HK-2 (cell line): ENCODE measurements around the gene PLXNA2.

Experiments used
- DNase-seq: peaks from one replicate; pipeline ENCODE4 v3.0.0-alpha.2; 2018; ENCODE audit not compliant: unreplicated experiment

The PLXNA2 gene

DNA sequence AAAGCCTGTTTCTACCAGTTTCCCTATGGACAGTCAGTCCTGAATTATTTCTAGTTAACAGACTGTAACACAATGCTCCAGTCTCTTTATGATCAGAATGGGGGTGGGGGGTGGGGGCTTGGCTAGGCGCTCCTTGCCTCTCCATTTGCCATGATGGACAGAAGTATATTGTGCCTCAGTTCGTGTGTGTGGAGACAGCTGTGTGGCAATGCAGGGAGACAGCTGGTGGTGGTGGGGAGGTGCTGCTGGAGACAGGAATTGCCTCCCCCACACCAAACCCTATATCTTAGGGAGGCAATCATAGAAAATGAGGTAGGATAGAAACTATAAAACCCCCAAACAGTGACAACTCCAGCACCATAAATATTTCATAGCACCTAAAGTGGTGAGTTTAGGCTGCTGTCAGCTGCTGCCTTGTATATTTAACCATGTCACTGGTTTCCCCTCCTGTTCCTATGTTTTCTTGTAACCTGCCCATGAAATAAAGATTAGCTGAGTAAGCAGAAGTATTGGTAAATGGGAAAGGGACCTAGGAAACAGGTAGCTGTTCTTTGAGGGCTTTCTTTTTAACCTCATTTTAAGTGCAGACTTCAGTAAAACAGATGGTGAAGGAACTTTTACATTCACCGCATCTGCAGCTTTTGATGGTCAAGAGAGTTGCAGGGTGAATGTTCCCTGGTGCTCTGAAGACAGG lies 3.4 kb downstream of the PLXNA2 start:
- no peak for DNase-seq

- DNase-seq: no peak
Observed at GRCh38 chr1:208239473-208240381, 4.5 kb downstream of the PLXNA2 start.

DNA sequence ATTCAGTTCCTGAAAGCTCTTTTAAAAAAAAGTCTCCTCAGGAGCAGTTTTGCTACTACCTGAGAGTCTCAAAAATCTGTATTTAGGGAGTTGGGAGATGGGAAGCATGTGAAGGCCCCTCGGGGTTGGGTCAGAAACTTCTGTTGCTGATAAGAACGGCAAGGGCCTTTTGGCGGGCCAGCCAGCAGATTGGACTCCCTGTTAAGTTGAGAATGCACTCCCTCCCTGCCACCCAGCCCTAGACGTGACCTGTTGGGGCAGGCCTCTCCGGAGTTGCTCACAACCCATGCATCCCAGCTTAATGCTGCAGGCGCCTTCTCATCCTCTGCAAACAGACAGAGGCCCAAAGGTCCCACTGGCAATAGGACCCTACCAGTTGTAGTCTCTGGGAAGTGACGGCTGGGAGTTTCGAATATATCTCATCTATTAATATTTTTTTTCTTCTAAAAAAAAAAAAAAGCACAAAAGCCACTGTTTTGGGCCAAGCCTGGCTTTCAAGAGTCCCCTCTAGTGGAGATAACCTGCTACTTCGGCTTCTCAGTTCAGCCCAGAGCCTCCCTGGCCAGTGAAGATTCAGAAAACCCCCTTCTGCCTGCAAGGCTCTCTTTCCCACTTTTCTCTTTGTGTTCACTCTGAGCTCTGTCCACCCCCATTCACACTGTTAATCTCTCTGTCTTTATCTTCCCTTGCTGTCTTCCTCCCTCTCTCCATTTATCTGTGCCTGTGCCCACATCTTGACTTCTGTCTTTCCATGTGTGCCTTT lies 5.3 kb downstream of the PLXNA2 start:
- no peak for DNase-seq

GRCh38 chr1:208237241-208237640 lies 6.9 kb downstream of the PLXNA2 start:
- DNase-seq: no peak

GRCh38 chr1:208235982-208236761 lies 8.0 kb downstream of the PLXNA2 start:
- no peak for DNase-seq

- DNase-seq: no peak
Observed at GRCh38 chr1:208235356-208235981, 8.7 kb downstream of the PLXNA2 start.

- DNase-seq: no peak
Observed at GRCh38 chr1:208234721-208235120, 9.5 kb downstream of the PLXNA2 start.

- no peak for DNase-seq
Observed at GRCh38 chr1:208233978-208234377, 10.2 kb downstream of the PLXNA2 start.

GRCh38 chr1:208233546-208233945 lies 10.6 kb downstream of the PLXNA2 start:
- no peak for DNase-seq

- DNase-seq: no peak
Observed at GRCh38 chr1:208232662-208233038, 11.5 kb downstream of the PLXNA2 start.

DNA sequence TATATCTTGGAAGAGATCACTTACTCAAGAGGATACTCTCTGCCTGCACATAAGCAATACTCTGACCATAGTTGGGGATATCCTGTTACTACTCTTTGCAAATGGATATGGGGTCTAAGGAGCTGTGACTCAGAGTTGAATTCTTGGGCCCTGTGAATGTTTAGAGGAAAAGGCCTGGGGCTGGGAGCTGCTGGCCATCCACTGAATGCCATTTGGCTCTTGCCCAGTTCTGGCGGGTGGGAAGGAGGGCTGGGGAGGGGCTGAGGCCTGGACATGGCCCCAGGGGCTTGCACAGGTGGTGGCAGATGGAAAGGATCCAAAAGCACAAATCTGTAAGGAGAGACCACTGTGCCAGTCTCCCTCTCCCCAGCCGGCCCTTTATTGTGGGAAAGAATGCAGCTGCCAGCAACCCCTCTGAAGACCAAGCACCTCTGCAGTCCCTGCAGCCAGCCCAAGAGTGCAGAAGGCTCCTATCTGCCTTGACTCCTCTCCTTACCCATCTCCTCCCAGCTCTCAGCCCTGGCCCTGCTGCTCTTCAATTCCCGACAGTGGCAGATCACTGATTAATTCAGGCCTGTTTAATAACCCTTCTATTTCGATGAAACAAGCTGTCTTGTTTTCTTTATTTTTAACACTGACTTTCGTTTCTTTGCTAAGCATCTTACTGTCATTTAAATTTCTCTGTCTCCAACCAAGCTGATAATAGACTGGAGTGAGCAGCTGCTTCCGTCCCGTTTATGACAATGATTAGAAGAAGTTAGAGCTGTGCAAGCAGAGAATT lies 12.1 kb downstream of the PLXNA2 start:
- DNase-seq: no peak

DNA sequence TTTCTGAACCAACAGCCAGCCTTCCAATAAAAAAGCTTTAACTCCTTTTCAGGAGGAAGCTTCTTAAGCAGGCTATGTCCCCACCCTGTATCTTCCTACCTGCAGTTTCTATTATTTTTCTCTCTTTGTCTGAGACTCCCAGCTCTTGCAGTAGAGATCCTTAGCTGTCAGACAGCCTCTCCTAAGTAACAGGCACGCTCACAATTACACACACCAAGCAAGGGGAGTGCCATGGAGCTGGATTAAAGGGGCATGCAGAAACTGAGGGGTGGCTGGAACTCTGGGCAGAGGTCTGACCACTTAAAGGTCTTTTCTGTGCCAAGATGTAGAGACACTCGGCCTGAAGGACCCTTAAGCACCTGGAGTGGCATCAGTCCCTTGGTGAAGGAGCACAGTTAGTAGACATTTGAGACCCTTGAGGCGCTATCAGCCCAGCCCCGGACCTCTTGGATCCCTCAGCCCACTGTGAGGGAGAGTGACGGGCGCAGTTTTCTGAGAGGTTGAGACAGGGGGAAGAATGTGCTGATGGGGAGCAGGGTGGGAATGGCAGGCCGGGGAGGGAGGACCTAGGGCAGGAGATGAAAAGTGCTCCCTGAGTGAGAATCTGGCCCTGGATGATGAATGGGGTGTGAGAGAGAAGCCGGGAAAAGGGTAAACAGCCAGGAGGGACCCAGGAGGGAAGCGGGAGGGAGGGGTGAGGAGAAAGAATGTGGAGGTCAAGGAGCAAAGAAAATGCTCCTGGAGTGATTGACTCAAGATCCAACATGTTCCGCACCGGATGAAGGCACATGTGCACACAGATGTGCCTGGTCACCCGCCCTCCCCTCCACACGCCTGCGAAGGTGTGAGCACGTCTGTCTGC lies 13.3 kb downstream of the PLXNA2 start:
- no peak for DNase-seq

GRCh38 chr1:208228550-208228949 lies 15.6 kb downstream of the PLXNA2 start:
- no peak for DNase-seq

- DNase-seq: no peak
Observed at GRCh38 chr1:208228026-208228425, 16.2 kb downstream of the PLXNA2 start.

GRCh38 chr1:208227366-208227765 lies 16.8 kb downstream of the PLXNA2 start:
- no peak for DNase-seq

DNA sequence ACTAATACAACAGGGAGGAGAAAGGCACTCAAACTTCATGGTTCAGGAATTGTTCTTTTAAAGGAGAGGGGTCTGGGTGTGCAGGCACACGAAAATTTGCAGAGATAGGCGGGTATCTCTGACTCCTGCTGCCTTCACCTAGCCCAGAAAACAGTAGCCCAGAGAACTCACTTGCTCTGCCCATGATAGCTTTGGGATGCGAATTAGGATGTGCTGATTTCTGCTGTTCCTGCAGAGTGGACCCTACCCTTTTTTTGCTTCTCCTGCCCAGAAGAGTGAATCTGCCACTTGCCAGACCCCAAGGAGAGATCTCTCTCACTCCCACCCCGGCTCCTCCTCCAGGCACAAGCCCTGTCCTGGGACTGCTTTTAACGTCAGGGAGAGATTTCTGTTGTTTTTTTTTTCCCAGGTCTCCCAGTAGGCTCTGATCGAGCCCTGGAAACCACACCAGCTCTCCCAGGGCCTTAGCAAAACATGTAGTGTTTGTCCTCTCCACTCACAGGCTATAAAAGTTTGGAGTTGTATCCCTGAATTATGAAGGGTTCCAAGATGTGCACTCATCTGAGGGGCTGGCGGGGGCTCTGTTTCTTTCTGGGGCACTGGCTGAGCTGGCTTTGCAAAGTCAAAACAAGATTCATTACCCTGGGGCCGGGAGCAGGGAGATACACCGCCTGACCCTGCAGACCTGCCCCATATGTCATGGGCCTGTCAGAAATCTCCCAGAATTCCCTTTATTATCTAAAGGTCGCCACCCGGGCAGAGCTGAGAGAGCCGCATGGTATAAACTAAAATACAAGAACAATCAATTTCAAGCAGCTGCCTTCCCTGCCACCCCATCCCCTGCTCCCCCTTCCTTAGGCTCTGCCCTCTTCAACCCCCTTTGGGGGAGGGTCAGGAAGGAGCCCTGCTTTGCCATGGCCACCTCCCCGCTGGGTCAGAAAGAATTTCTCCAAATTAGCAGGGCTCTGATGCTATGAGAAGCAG lies 17.9 kb downstream of the PLXNA2 start:
- no peak for DNase-seq

GRCh38 chr1:208224192-208224713 lies 19.9 kb downstream of the PLXNA2 start:
- no peak for DNase-seq

GRCh38 chr1:208223136-208223535 lies 21.0 kb downstream of the PLXNA2 start:
- DNase-seq: no peak
